Measurements from ENCODE around the gene MTR.

DNA sequence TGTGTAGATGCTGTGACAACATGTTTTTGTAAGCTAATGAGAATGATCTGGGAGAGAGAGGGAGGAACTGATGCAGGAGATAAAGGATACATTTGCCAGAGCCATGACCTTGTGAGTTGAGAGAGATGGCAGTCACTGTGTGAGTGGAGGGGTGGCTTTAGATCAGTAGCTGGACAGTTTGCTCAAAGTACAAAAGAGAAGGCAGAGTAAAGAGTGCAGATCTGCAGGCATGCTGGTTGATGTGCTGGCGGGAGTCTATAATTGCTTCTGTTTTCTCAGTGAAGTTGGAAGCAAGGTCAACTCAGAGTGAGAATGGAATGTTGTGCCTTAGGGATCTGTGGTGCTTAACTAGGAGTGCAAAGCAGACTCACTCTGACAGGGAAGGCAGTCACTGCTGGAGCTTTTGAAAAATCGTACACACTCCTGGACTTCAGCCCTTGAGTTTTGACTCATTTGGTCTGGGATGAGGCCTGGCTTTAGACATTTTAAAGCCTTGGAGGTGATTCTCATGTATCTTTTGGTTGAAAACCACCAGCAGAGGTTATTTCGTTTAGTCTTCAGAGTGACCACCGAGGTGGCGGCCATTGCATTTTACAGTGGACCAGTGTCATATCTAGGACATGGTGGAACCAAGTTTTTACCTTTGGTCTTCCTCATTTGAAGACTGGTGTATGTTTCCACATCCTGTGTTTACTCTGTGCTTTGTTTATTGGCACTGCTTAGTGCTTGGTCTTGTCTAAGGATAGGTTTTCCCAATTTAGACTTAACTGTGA, 49.6 kb downstream of the MTR start:
- TF ChIP-seq, protein P1, sequence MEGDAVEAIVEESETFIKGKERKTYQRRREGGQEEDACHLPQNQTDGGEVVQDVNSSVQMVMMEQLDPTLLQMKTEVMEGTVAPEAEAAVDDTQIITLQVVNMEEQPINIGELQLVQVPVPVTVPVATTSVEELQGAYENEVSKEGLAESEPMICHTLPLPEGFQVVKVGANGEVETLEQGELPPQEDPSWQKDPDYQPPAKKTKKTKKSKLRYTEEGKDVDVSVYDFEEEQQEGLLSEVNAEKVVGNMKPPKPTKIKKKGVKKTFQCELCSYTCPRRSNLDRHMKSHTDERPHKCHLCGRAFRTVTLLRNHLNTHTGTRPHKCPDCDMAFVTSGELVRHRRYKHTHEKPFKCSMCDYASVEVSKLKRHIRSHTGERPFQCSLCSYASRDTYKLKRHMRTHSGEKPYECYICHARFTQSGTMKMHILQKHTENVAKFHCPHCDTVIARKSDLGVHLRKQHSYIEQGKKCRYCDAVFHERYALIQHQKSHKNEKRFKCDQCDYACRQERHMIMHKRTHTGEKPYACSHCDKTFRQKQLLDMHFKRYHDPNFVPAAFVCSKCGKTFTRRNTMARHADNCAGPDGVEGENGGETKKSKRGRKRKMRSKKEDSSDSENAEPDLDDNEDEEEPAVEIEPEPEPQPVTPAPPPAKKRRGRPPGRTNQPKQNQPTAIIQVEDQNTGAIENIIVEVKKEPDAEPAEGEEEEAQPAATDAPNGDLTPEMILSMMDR (IDR thresholded peaks at IDR 0.05; ENCODE audit: low read length), result no peak
- TF ChIP-seq EZH2 (IDR thresholded peaks at IDR 0.05; ENCODE audit: borderline replicate concordance, low read length), result no peak
